Neuron (in vitro differentiated cells): ENCODE data around the gene LCN2.

Experiments used
- H2AFZ ChIP-seq: one replicate; pipeline ENCODE4 v1.6.1; 2013; ENCODE audit warnings: low read depth, mild to moderate bottlenecking, inconsistent platforms, low read length, moderate library complexity
- H3K27me3 ChIP-seq: one replicate; pipeline ENCODE4 v1.6.1; 2013; ENCODE audit warnings: low read length; ENCODE audit not compliant: insufficient read depth
- H3K36me3 ChIP-seq: one replicate; pipeline ENCODE4 v1.6.1; 2013; ENCODE audit warnings: low read length; ENCODE audit not compliant: insufficient read depth
- H3K4me1 ChIP-seq: one replicate; pipeline ENCODE4 v1.6.1; 2013; ENCODE audit warnings: low read length; ENCODE audit not compliant: insufficient read depth
- H3K4me3 ChIP-seq: 2 replicates; pipeline ENCODE4 v1.5.1; 2013; ENCODE audit warnings: mild to moderate bottlenecking, low read length, moderate library complexity
- H3K9me3 ChIP-seq: one replicate; pipeline ENCODE4 v1.6.1; 2013; ENCODE audit warnings: low read length

The LCN2 gene

DNA sequence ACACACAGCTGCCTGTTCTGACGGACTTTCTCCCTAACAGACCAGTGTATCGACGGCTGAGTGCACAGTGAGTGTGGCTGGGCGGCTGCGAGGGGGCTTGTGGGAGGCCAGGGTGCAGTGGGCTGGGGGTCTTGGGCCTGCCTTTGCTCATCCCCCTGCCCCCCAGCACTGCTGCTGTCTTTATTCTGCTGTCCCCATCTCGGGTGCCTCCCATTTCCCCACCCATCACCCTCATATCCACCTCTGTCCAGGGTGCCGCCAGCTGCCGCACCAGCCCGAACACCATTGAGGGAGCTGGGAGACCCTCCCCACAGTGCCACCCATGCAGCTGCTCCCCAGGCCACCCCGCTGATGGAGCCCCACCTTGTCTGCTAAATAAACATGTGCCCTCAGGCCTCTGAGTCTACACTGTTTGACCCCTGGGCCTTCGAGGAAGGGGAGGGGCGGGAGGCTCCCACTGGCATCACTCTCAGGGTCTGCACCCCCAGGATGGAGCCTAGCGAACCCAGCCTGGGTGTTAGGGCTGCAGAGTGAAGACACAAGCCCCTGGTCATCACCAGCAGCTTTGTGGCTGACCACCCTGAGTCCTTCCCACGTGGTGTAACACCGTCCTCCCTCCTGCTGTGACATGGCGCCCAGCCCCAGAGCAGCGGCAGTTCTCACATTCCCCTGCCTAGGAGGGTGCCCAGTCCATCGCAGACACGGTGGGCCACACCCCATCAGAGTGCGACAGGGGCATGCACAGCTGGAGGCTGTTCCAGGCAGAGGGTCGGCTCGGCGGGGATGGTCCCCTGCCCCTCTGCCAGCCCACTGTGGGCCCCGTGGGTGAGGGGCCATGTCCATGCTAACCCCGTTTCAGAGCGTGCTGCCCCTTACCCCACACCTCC is 4.0 kb downstream of the LCN2 start:
- H3K4me3 ChIP-seq: no peak overlapping the region
- H3K4me1 ChIP-seq: no peaks in the 10 kb centered on the region
- H3K27me3 ChIP-seq: peaks cover 3% of the 10 kb centered on the region

DNA sequence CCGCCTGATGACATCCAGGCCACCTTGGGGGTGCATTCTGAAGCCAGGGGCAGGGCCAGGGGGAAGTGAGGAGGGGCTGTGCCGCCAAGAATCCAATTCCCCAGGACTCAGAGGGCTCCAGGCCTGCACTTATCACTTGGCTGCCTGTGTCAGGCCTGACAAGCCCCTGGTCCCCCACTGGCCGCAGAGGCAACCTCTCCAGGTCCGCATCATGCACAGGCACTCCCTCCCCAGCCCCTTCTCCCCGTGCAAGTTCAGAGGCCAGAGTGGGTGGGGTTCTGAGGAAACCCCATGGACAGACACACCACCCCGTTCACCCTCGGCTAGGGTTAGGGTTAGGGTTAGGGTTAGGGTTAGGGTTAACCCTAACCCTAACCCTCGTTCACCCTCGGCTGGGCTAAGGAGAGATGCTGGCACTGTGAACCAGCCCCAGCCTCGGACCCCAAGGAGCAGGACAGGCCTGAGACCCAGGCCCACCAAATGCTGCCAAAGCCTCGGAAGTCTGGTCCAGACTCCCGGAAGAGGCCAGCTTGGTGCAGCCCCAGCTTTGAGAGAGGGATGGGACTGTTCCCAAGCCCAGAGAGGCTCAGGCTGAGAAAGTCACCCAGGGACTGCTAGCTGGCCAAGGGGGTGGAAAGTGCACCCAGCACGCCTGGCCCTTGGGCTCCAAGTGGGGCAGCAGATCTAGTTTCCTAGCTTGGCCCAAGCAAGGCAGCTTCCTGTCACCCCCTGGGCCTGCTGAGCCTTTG is 4.9 kb downstream of the LCN2 start:
- Histone ChIP-seq H3K4me3 (no peak overlapping the region), H3K36me3 (no peaks in the 10 kb centered on the region), H3K4me1 (no peaks in the 10 kb centered on the region), H3K27me3 (peaks cover 3% of the 10 kb centered on the region), H2AFZ (no peak overlapping the region), H3K9me3 (no peaks in the 10 kb centered on the region)

More for the DNA sequence above, 4.0 kb downstream of the LCN2 start:
- Histone ChIP-seq H2AFZ (no peak overlapping the region), H3K9me3 (no peaks in the 10 kb centered on the region), H3K36me3 (no peaks in the 10 kb centered on the region)

- no peaks in the 10 kb centered on the region for H3K9me3 ChIP-seq
- H3K36me3 ChIP-seq: no peaks in the 10 kb centered on the region
- H2AFZ ChIP-seq: no peak overlapping the region
- H3K4me1 ChIP-seq: peaks cover 5% of the 10 kb centered on the region
- peaks cover 3% of the 10 kb centered on the region for H3K27me3 ChIP-seq
- no peak overlapping the region for H3K4me3 ChIP-seq
Measured at GRCh38 chr9:128155736-128156500, 6.7 kb downstream of the LCN2 start.

DNA sequence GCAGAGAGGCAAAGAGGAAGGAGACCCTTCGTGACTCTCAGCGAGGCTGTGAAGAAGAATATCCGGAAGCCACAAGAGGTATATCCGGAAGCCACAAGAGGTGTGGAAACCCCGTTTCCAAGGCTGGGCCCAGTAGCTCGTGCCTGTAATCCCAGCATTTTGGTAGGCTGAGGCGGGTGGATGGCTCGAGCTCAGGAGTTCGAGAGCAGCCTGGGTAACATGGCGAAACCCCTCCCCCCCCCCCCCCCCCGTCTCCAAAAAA is 10.2 kb downstream of the LCN2 start:
- Histone ChIP-seq H3K9me3 (no peaks in the 10 kb centered on the region), H2AFZ (peak overlapping the region; percentile 73), H3K36me3 (peaks cover 25% of the 10 kb centered on the region), H3K27me3 (no peaks in the 10 kb centered on the region), H3K4me1 (peaks cover 10% of the 10 kb centered on the region), H3K4me3 (peak overlapping the region; percentile 47)

GRCh38 chr9:128159784-128160602 is 10.7 kb downstream of the LCN2 start, which contains the start of gene BBLN:
Gene BBLN, plus strand, starts transcription at chr9:128160265. Its CDS starts 143 bp downstream, at chr9:128160408.
- Histone ChIP-seq H3K4me1 (peaks cover 10% of the 10 kb centered on the region), H3K4me3 (peak within 1 kb of the TSS; percentile 82), H3K27me3 (no peaks in the 10 kb centered on the region), H3K9me3 (no peaks in the 10 kb centered on the region), H3K36me3 (peaks cover 28% of the 10 kb centered on the region), H2AFZ (peak within 1 kb of the TSS; percentile 73)

GRCh38 chr9:128160603-128160987 is 11.3 kb downstream of the LCN2 start:
- H3K9me3 ChIP-seq: no peaks in the 10 kb centered on the region
- H3K27me3 ChIP-seq: no peaks in the 10 kb centered on the region
- peaks cover 28% of the 10 kb centered on the region for H3K36me3 ChIP-seq
- H2AFZ ChIP-seq: peak overlapping the region; percentile 59
- H3K4me3 ChIP-seq: peak overlapping the region; percentile 82
- peaks cover 10% of the 10 kb centered on the region for H3K4me1 ChIP-seq

DNA sequence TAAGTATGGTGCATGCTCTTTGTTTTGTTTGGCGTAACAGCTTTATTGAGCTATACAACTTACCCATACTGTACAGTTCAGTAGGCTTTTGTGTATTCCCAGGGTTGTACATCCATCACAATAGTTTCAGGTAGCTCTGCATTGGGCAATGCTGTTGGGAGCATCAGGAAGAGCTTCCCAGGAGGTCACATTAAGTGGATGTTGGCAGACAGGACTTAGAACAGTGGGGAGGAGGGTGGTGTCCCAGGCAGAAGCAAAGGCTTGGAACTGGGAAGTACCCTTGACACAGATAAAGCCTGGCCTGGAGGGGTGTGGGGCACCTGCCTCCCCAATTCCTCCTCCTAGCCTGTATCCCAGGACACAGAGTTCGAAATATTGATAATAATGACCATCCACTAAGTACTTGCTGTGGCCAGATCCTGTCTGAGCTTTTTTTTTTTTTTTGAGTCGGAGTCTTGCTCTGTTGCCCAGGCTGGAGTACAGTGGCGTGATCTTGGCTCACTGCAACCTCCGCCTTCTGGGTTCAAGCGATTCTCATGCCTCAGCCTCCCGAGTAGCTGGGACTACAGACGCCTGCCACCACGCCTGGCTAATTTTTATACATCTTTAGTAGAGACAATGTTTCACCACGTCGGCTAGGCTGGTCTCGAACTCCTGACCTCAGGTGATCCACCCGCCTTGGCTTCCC is 12.1 kb downstream of the LCN2 start:
- Histone ChIP-seq H2AFZ (no peak overlapping the region), H3K4me3 (peak overlapping the region; percentile 82)

DNA sequence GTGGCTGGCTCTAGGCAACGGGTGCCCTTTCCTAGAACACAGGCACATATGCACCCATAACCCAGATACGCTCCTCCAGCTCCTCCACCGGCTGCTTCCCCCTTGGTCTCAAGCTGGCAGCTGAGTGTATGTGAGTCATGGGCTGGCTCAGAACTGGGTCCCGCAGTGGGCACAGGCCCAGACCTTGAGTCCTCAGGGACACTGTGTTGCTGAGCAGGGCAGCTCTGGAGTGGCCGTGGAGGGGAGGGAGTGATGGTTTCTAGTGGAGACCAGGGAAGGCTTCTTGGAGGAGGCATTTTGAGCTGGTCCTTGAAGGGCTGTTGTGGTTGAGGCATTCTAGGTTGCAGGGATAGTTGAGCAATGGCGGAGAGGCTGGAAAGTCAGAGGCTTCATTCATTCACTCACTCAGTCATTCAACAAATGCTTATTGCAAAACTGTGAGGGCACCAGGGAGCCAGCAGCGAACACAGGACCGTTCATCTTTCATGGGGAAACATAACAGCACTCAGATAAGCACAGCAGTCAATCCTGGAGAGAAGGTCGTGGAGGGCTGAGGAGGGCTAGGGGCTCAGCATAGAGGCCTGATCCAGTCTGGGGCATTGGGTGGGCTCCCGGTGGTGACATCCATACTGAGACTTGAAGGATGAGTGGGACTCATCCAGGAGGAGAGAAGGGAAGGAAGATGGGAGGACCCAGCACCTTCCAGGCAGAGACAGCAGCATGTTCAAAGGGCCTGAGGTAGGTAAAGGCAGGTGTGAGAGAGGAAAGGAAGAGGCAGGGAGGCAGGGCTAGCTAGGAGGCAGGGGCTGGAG is 13.2 kb downstream of the LCN2 start:
- peaks cover 10% of the 10 kb centered on the region for H3K4me1 ChIP-seq
- H3K36me3 ChIP-seq: peaks cover 42% of the 10 kb centered on the region
- H3K4me3 ChIP-seq: no peak overlapping the region
- no peaks in the 10 kb centered on the region for H3K9me3 ChIP-seq
- no peaks in the 10 kb centered on the region for H3K27me3 ChIP-seq
- H2AFZ ChIP-seq: no peak overlapping the region

More for the DNA sequence above, 12.1 kb downstream of the LCN2 start:
- Histone ChIP-seq H3K4me1 (peaks cover 10% of the 10 kb centered on the region), H3K9me3 (no peaks in the 10 kb centered on the region), H3K27me3 (no peaks in the 10 kb centered on the region), H3K36me3 (peaks cover 32% of the 10 kb centered on the region)

DNA sequence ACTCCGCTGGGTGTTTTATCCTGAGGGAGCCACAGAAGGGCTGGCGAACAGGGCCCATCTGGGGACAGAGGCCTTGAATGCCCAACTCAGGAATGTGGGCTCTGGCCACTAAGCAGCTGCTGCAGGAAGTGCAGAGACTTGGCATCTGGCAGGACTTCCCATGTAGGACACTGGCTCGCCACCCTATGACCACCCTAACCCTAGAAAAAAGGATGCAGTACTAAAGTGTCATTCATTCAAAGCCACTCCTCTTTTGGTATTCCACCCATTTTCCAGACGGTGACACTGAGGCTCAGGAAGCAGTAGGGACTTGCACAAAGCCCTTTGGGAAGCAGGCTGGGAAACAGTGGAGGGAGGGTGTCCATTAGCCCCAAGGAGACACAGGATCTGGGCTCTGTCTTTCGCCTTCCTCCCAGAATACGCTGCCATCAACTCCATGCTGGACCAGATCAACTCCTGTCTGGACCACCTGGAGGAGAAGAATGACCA is 13.8 kb downstream of the LCN2 start:
- Histone ChIP-seq H3K9me3 (no peaks in the 10 kb centered on the region), H3K36me3 (peaks cover 49% of the 10 kb centered on the region), H3K4me1 (peaks cover 10% of the 10 kb centered on the region), H3K27me3 (no peaks in the 10 kb centered on the region), H3K4me3 (no peak overlapping the region), H2AFZ (no peak overlapping the region)

GRCh38 chr9:128163523-128164306 is 14.5 kb downstream of the LCN2 start:
- H3K9me3 ChIP-seq: no peaks in the 10 kb centered on the region
- H2AFZ ChIP-seq: no peak overlapping the region
- H3K36me3 ChIP-seq: peaks cover 53% of the 10 kb centered on the region
- H3K27me3 ChIP-seq: no peaks in the 10 kb centered on the region
- H3K4me3 ChIP-seq: no peak overlapping the region
- H3K4me1 ChIP-seq: peaks cover 10% of the 10 kb centered on the region
